Renal cortical epithelial cell (primary cell): Measurements from ENCODE around the gene PREX1. TPM values are rescaled to one million over a fixed set of nuclear protein-coding genes. Genes with fewer than 3 reads are reported as not detected.

Experiments
- DNase-seq: peaks from one replicate; pipeline ENCODE4 v3.0.0-alpha.2; 2011; ENCODE audit warnings: low read depth
- total RNA-seq: library from RNA; depleted of rRNA; stranded (reverse); fragments of >200 nt; gene quantifications from 2 replicates; pipeline ENCODE4 v1.2.3, GENCODE V29; 2014

Gene PREX1
- total RNA-seq, 1 donor from 2014 or later = 1.5 TPM

- no peak for DNase-seq
Measured at GRCh38 chr20:48624315-48625020, 203.3 kb downstream of the PREX1 start.

- DNase-seq = no peak
Measured at GRCh38 chr20:48623906-48624265, 203.9 kb downstream of the PREX1 start.

DNA sequence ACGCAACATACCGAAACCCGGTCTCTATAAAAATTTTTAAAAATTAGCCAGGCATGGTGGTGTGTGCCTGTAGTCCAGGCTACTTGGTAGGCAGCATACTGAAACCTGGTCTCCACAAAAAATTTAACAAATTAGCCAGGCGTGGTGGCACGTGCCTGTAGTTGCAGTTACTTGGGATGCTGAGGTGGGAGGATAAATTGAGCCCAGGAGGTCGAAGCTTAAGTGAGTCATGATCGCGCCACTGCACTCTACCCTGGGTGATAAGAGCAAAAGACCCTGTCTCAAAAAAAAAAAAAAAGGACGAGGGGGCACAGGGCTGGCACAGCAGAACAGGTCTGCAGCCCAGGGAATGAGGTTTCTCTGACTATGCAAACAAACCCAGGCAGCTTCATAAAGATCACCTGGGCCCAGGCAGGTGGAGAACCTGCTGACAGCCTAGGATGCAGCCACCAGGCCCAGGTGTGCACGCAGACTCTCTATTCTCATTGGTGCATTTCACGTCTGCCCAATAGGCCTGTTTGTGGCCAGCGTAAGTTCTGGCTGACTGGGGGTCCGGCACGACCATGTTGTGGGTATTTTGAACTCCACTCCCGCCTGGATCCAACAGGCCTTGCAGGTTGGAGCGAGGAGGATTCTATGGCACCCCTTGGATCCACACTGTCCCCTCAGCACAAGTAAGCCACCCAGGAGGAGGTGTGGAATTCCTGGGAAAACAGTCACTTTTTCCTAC is 204.5 kb downstream of the PREX1 start:
- DNase-seq = no peak

DNA sequence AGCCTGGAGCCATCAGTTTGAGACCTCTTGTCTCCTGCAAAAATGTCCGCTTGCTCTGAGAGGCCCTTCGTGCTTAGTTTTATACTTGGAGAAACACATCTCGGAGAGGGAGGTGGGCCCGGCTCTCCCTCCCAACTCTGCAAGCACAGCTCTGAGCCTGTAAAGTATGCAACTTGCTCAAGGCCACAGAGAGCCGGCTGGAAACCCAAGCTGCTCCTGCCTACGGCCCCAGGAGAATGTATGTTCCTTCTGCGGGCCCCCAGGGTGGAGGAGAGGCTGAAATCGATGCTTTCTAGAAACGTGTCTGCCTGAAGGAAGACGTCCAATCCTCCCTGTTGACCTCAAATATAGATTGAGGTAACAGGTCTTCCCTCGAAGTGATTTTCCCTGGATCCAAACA is 205.4 kb downstream of the PREX1 start:
- no peak for DNase-seq

GRCh38 chr20:48621376-48622078 is 206.3 kb downstream of the PREX1 start:
- peak; percentile 29 for DNase-seq

- DNase-seq = peak; percentile 67
Measured at GRCh38 chr20:48620507-48621375, 207.1 kb downstream of the PREX1 start.

DNA sequence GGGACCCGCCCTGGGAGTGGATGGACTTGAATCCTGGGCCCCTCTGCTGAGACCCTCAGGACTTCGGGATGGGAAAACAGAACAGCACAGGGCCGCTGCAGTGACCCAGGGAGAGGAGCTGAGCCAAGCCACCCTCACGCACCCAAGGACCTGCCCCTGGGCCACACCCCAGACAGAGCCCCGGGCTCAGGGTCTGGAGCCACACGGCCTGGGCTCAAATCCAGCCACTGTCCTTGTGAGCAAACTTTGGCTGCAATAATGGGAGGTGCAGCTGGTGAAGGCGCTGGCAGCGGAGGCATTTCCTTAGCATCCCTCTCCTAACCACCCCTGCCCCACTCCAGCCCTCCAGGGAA is 207.7 kb downstream of the PREX1 start:
- DNase-seq = no peak

GRCh38 chr20:48619126-48620101 is 208.4 kb downstream of the PREX1 start:
- no peak for DNase-seq

DNA sequence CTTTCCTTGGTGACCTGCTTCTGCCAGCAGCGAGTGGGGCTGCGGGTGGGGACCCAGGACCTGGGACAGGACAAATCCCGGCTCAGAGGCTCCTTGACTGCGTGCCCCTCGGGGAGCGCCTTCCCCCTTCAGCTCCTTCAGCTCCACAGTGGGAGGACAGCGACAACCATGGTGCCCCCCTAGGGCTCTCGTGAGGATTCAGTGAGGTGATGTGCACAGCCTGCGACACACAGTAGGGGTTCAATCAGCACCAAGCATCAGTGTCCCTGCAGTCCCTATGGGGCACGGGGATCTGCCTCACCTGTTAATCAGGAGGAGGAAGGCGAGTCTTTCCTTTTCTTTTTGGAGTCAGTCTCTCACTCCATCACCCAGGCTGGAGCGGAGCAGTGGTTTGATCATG is 209.2 kb downstream of the PREX1 start:
- DNase-seq = no peak

- DNase-seq = no peak
Measured at GRCh38 chr20:48618052-48618451, 209.7 kb downstream of the PREX1 start.

DNA sequence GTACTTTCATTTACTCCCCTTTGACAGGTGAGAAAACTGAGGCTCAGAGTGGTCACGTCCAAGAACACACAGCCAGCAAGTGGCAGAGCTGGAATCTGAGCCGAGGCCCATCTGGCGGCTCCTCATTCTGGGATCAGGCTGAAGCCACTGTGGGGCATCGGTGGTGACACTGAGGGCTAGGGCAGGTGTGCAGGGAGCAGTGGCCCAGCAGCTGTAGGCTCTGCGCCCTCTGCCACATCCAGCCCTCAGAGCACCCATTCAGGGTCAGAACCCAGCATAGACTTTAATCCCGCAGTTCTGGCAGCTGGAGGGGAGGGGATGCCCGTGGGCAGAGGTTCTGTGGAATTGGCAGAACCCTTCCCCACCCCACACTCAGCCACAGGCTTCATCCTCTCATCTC is 210.3 kb downstream of the PREX1 start:
- no peak for DNase-seq

DNA sequence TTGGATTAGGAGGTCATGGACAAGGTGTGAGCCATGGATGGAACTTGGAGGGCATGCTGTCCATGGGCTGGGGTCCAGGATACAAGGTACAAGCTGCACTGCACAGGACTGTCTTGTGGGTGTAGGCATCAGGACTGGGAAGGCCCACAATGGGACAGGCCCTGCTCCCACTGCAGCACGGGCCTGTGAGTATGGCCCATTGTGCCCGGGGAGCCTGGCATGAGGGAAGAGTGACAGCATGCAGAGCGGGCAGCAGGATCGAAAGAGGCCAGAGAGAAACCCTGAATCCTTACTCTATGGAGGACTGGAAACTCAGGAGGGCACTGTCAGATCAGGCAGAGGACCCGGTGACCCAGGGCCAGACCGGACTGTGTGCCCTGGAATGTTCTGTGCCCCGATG is 211.3 kb downstream of the PREX1 start:
- no peak for DNase-seq

DNA sequence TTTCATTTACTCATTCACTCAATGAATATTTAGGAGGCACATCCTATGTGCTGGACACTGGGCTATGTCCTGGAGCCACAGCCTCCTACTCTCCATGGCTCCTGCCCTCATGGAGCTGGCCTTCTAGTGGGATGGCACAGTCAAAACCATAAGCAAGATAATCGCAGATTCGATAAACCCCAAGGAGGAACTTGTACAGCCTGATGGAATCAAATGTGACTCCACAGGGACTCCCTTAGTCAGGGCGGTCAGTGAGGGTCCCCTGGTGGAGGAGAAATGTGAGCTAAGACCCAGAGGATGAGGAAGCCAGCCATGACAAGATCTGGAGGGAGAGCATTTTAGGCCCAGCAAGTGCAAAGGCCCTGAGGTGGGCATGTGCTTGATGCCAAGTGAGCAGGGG is 211.9 kb downstream of the PREX1 start:
- no peak for DNase-seq

GRCh38 chr20:48614593-48615274 is 213.1 kb downstream of the PREX1 start:
- peak; percentile 36 for DNase-seq

DNA sequence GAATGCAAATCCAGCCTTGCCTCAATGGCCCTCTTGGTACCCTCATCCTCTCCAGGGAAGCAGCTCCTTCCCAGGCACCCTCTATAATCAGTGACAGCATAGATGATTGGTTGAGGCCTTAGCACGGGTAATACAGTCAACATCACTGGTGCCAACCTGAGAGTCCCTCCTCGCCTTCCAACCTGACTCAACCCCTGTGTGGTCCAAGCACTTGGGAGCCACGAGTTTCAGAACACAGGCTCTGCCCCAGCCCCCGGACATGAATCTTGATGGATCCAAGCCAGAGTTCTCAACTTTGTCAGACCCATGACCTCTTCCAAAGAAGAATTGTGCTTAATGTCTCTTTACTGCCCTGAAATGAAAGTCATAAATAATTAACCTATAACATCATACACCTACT is 213.9 kb downstream of the PREX1 start:
- no peak for DNase-seq

GRCh38 chr20:48612335-48612734 is 215.5 kb downstream of the PREX1 start:
- DNase-seq = no peak

GRCh38 chr20:48610996-48611395 is 216.8 kb downstream of the PREX1 start:
- no peak for DNase-seq

- DNase-seq = no peak
Measured at GRCh38 chr20:48609491-48609978, 218.3 kb downstream of the PREX1 start.

- no peak for DNase-seq
Measured at GRCh38 chr20:48608756-48609155, 219.0 kb downstream of the PREX1 start.

DNA sequence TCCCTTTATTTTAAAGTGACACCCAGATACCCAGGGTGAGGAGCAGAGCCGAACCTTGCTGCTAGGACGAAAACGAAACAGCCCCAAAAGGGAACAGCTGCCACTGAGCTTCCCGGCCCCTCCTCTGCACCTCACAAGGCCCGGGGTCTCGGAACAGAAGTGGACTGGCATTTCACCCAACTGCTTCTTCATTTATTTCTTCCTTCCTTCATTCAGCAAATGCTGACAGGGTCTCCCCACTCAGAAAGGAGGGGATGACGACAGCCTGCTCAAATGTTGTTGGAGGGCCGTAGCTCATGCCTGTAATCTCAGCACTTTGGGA is 220.3 kb downstream of the PREX1 start:
- no peak for DNase-seq
